GM19043 (cell line): ENCODE data around the gene SLC8A2.

Experiments used
- ATAC-seq: cut with Tn5 transposase; IDR thresholded peaks from one replicate; pipeline ENCODE4 v1.9.1; 2021; ENCODE audit warnings: low read depth; ENCODE audit not compliant: unreplicated experiment

The SLC8A2 gene

GRCh38 chr19:47434088-47434487, 37.6 kb downstream of the SLC8A2 start:
- ATAC-seq: no peak

GRCh38 chr19:47433121-47433520, 38.6 kb downstream of the SLC8A2 start:
- ATAC-seq: no peak

- no peak for ATAC-seq
Observed at GRCh38 chr19:47432499-47432898, 39.2 kb downstream of the SLC8A2 start.

GRCh38 chr19:47432091-47432490, 39.6 kb downstream of the SLC8A2 start:
- ATAC-seq: no peak

GRCh38 chr19:47430041-47430802, 41.5 kb downstream of the SLC8A2 start:
- ATAC-seq: no peak

- no peak for ATAC-seq
Observed at GRCh38 chr19:47429140-47429793, 42.4 kb downstream of the SLC8A2 start.

- no peak for ATAC-seq
Observed at GRCh38 chr19:47428177-47428894, 43.4 kb downstream of the SLC8A2 start.

- no peak for ATAC-seq
Observed at GRCh38 chr19:47427241-47428176, 44.2 kb downstream of the SLC8A2 start.

- ATAC-seq: no peak
Observed at GRCh38 chr19:47423203-47423882, 48.4 kb downstream of the SLC8A2 start.

- no peak for ATAC-seq
Observed at GRCh38 chr19:47422417-47423163, 49.1 kb downstream of the SLC8A2 start.

- ATAC-seq: no peak
Observed at GRCh38 chr19:47421844-47422395, 49.8 kb downstream of the SLC8A2 start.

- ATAC-seq: no peak
Observed at GRCh38 chr19:47421244-47421786, 50.4 kb downstream of the SLC8A2 start.

- no peak for ATAC-seq
Observed at GRCh38 chr19:47419789-47420188, 51.9 kb downstream of the SLC8A2 start.

- no peak for ATAC-seq
Observed at GRCh38 chr19:47419030-47419783, 52.5 kb downstream of the SLC8A2 start, which contains the start of gene MEIS3. Gene MEIS3 (minus strand): TSS chr19:47419527. CDS start chr19:47419081, 446 bp downstream.

- ATAC-seq: no peak
Observed at GRCh38 chr19:47418692-47419029, 53.0 kb downstream of the SLC8A2 start.

- no peak for ATAC-seq
Observed at GRCh38 chr19:47417746-47418691, 53.7 kb downstream of the SLC8A2 start.
